CD14-positive monocyte (primary cell): ENCODE results near the gene PACSIN3. TPM values are rescaled to one million over a fixed set of nuclear protein-coding genes. Genes with fewer than 3 reads are reported as not detected.

Experiments used
- DNase-seq, 3 donors: peaks; one replicate each; pipeline ENCODE4 v3.0.0-alpha.2; 2011 to 2022
- H2AFZ ChIP-seq: 2 replicates; pipeline ENCODE4 v1.6.0; 2012; ENCODE audit warnings: mild to moderate bottlenecking, low read depth, low read length, inconsistent platforms; ENCODE audit not compliant: insufficient read depth, poor library complexity, severe bottlenecking
- H3K27ac ChIP-seq, 2 donors: 1 replicate in 1 of 2; 2 replicates in 1 of 2; pipeline ENCODE4 v1.5.1; 2012 to 2013; ENCODE audit warnings: low read length in 2 of 2, control low read depth in 1 of 2, inconsistent platforms in 1 of 2, low read depth in 1 of 2, mild to moderate bottlenecking in 1 of 2
- H3K27me3 ChIP-seq, 2 donors: one replicate each; pipeline versions ENCODE4 v1.6.0 to v1.6.1; 2011 to 2013; ENCODE audit warnings: low read length in 2 of 2; ENCODE audit not compliant: control insufficient read depth in 2 of 2, insufficient read depth in 2 of 2
- H3K36me3 ChIP-seq, 2 donors: replicated peaks in 1 of 2; 1 replicate in 1 of 2; 2 replicates in 1 of 2; pipeline versions ENCODE4 v1.5.1 to v1.6.1; 2012 to 2013; ENCODE audit warnings: low read length in 2 of 2, control low read depth in 1 of 2, inconsistent platforms in 1 of 2, mild to moderate bottlenecking in 1 of 2; ENCODE audit not compliant: insufficient read depth in 2 of 2, control insufficient read depth in 1 of 2
- H3K4me1 ChIP-seq, 2 donors: 1 replicate in 1 of 2; 2 replicates in 1 of 2; pipeline versions ENCODE4 v1.5.1 to v1.6.1; 2012 to 2013; ENCODE audit warnings: low read length in 2 of 2, control low read depth in 1 of 2, inconsistent platforms in 1 of 2, mild to moderate bottlenecking in 1 of 2, moderate library complexity in 1 of 2; ENCODE audit not compliant: insufficient read depth in 2 of 2, control insufficient read depth in 1 of 2
- H3K4me2 ChIP-seq: replicated peaks from 2 replicates; pipeline ENCODE3; 2012; ENCODE audit warnings: low read length, moderate library complexity, mild to moderate bottlenecking; ENCODE audit not compliant: poor library complexity, severe bottlenecking; ENCODE audit errors: extremely low read depth
- H3K4me3 ChIP-seq, 3 experiments: fragments of 200-600 bp in 1 of 3; sonication (generic) in 1 of 3; replicated peaks in 1 of 3; 1 replicate in 2 of 3; 2 replicates in 1 of 3; pipeline ENCODE4 v1.5.1; 2011 to 2013; ENCODE audit warnings: low read length in 3 of 3, mild to moderate bottlenecking in 3 of 3, control low read depth in 2 of 3, low read depth in 2 of 3, inconsistent platforms in 1 of 3, moderate library complexity in 1 of 3
- H3K79me2 ChIP-seq: 2 replicates; pipeline ENCODE4 v1.6.0; 2012; ENCODE audit warnings: mild to moderate bottlenecking, control low read depth, inconsistent platforms, low read length, moderate library complexity; ENCODE audit not compliant: insufficient read depth
- H3K9ac ChIP-seq: 2 replicates; pipeline ENCODE4 v1.6.0; 2017; ENCODE audit warnings: low read length, mild to moderate bottlenecking; ENCODE audit not compliant: insufficient read depth, poor library complexity, severe bottlenecking
- H3K9me3 ChIP-seq, 2 donors: replicated peaks in 1 of 2; 1 replicate in 1 of 2; 2 replicates in 1 of 2; pipeline versions ENCODE4 v1.5.1 to v1.6.1; 2012 to 2013; ENCODE audit warnings: low read length in 2 of 2, control low read depth in 1 of 2; ENCODE audit not compliant: control insufficient read depth in 1 of 2, insufficient read depth in 1 of 2
- H4K20me1 ChIP-seq: 2 replicates; pipeline ENCODE4 v1.6.0; 2012; ENCODE audit warnings: mild to moderate bottlenecking, low read length, control low read depth, moderate library complexity; ENCODE audit not compliant: insufficient read depth
- H3K27ac Mint-ChIP-seq, 7 donors: one replicate each; pipeline ENCODE4 v1.8.0; 2020; ENCODE audit warnings: mild to moderate bottlenecking in 7 of 7, mixed read lengths in 7 of 7, moderate library complexity in 6 of 7, inconsistent platforms in 2 of 7
- H3K27me3 Mint-ChIP-seq, 3 donors: one replicate each; pipeline ENCODE4 v1.8.0; 2021 to 2022; ENCODE audit warnings: low read depth in 3 of 3, mild to moderate bottlenecking in 3 of 3, mixed read lengths in 3 of 3, moderate library complexity in 3 of 3, inconsistent platforms in 1 of 3
- H3K36me3 Mint-ChIP-seq, 2 donors: one replicate each; pipeline ENCODE4 v1.8.0; 2020; ENCODE audit warnings: mixed read lengths in 2 of 2, inconsistent platforms in 1 of 2, mild to moderate bottlenecking in 1 of 2
- H3K4me1 Mint-ChIP-seq: one replicate; pipeline ENCODE4 v1.8.0; 2020; ENCODE audit warnings: mild to moderate bottlenecking, mixed read lengths
- H3K4me3 Mint-ChIP-seq, 2 donors: one replicate each; pipeline ENCODE4 v1.8.0; 2020; ENCODE audit warnings: mild to moderate bottlenecking in 2 of 2, mixed read lengths in 2 of 2, moderate library complexity in 1 of 2
- H3K9me3 Mint-ChIP-seq, 7 donors: one replicate each; pipeline ENCODE4 v1.8.0; 2020 to 2022; ENCODE audit warnings: mixed read lengths in 7 of 7, mild to moderate bottlenecking in 6 of 7, moderate library complexity in 6 of 7, inconsistent platforms in 2 of 7
- WGBS: methylation state at CpG from one replicate; pipeline ENCODE4 v1.1.5; 2013; ENCODE audit warnings: missing lambda C conversion rate; ENCODE audit not compliant: insufficient coverage; 5-methylcytosine and 5-hydroxymethylcytosine counted together
- intact Hi-C, 2 donors: fragments of 100-400 bp; cut with micrococcal nuclease; formaldehyde crosslinking; loops; one replicate each; pipeline versions ENCODE4 v1.15.0 to v1.15.1; 2023
- polyA plus RNA-seq, 3 donors: library from polyadenylated mRNA; depleted of rRNA in 1 of 3; unstranded in 2 of 3; stranded (reverse) in 1 of 3; fragments of 300-500 nt in 2 of 3; fragments of >200 nt in 1 of 3; fragmentation: Illumina TruSeq in 2 of 3; gene quantifications; 1 replicate in 2 of 3; 2 replicates in 1 of 3; pipeline ENCODE4 v1.2.3, GENCODE V29; 2012 to 2021
- TF ChIP-seq, protein P1 (sequence below): fragments of 200-600 bp; IDR thresholded peaks from one replicate; pipeline ENCODE4 v1.8.0; 2022; ENCODE audit warnings: antibody characterized with exemption, mild to moderate bottlenecking

PACSIN3 gene
- polyA plus RNA-seq, 3 donors = not detected

DNA sequence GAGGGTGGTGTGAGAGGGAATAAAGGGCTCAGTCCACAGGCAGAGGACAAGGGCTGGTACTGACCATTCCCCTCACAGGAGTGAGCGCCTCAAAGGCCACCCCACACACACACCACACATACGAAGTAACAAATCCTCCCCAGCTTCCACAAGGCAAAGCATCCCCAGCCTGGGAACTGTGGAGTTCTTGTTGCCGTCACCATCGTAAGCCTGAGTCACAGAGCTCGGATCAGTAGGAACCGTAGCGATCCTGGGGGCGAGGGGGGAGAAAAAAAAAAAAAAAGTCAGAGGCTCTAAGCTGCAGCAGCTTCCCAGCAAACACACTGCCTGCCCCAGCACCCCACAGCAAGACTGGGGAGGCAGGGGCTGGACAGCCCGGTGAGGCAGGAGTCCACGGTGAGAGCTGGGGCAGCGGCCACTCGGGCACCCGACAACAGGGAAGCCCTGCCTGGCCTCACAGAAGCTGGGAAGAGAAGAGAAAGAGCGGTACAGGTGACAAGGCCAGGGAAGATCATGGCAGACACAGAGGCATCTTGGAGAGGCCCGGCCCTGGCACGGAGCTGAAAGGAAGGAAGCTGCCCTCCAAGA, 20.9 kb downstream of the PACSIN3 start:
- TF ChIP-seq, protein P1, sequence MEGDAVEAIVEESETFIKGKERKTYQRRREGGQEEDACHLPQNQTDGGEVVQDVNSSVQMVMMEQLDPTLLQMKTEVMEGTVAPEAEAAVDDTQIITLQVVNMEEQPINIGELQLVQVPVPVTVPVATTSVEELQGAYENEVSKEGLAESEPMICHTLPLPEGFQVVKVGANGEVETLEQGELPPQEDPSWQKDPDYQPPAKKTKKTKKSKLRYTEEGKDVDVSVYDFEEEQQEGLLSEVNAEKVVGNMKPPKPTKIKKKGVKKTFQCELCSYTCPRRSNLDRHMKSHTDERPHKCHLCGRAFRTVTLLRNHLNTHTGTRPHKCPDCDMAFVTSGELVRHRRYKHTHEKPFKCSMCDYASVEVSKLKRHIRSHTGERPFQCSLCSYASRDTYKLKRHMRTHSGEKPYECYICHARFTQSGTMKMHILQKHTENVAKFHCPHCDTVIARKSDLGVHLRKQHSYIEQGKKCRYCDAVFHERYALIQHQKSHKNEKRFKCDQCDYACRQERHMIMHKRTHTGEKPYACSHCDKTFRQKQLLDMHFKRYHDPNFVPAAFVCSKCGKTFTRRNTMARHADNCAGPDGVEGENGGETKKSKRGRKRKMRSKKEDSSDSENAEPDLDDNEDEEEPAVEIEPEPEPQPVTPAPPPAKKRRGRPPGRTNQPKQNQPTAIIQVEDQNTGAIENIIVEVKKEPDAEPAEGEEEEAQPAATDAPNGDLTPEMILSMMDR = no peak
- Histone ChIP-seq H3K4me2 (no peak overlapping the region), H4K20me1 (peaks cover 93% of the 10 kb centered on the region), H2AFZ (no peak overlapping the region), H3K36me3 (peaks cover 61 to 85% of the 10 kb centered on the region in 2 donors), H3K9ac (no peak overlapping the region), H3K79me2 (peaks cover 31% of the 10 kb centered on the region), H3K27ac (no peak overlapping the region), H3K9me3 (no peaks in the 10 kb centered on the region), H3K27me3 (no peaks in the 10 kb centered on the region), H3K4me3 (no peak overlapping the region), H3K4me1 (no peaks in the 10 kb centered on the region)
- H3K27ac Mint-ChIP-seq = peak overlapping the region in 1 of 7 donors; percentile 46
- H3K36me3 Mint-ChIP-seq = peaks cover 57 to 83% of the 10 kb centered on the region in 2 donors
- H3K4me3 Mint-ChIP-seq = no peak overlapping the region
- 98% methylated on average over 7 of the region's 16 CpGs for WGBS
- no peaks in the 10 kb centered on the region for H3K27me3 Mint-ChIP-seq
- no peaks in the 10 kb centered on the region for H3K9me3 Mint-ChIP-seq
- intact Hi-C loops = no loop called here
- H3K4me1 Mint-ChIP-seq = no peaks in the 10 kb centered on the region
- no peak for DNase-seq

DNA sequence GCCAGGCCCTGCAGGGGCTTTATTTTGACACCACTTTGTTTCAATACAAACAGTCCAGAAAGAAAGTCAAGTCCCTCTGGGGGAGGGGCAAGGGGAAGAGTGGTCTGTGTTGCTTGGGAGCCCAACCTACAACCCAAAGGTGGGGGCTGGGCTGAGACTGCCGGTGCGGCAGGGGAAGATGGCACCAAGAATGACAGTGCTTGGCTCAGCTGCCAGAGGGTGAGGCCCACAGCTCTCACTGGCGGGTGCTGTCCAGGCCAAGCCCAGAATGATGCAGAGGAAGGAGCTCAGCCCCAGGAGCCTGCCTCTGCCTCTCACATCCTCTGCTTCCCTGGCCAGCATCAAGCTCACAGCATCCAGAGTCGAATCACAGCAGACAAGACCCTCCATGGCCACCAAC, 21.9 kb downstream of the PACSIN3 start:
- no peak overlapping the region for H3K27ac Mint-ChIP-seq
- H3K4me1 Mint-ChIP-seq = no peaks in the 10 kb centered on the region
- H3K79me2 ChIP-seq = peaks cover 20% of the 10 kb centered on the region
- H3K9me3 Mint-ChIP-seq = no peaks in the 10 kb centered on the region
- H3K4me2 ChIP-seq = no peak overlapping the region
- H3K4me1 ChIP-seq = no peaks in the 10 kb centered on the region
- H3K27me3 ChIP-seq = no peaks in the 10 kb centered on the region
- peaks cover 84% of the 10 kb centered on the region for H4K20me1 ChIP-seq
- H2AFZ ChIP-seq = no peak overlapping the region
- no peak overlapping the region for H3K27ac ChIP-seq
- TF ChIP-seq, protein P1 = no peak
- no peak for DNase-seq
- no peak overlapping the region for H3K4me3 ChIP-seq
- H3K27me3 Mint-ChIP-seq = no peaks in the 10 kb centered on the region
- no peak overlapping the region for H3K4me3 Mint-ChIP-seq
- 88% methylated on average over 3 of the region's 4 CpGs for WGBS
- no peaks in the 10 kb centered on the region for H3K9me3 ChIP-seq
- peaks cover 53 to 76% of the 10 kb centered on the region in 2 donors for H3K36me3 ChIP-seq
- no peak overlapping the region for H3K9ac ChIP-seq
- intact Hi-C loops = no loop called here
- peaks cover 55 to 76% of the 10 kb centered on the region in 2 donors for H3K36me3 Mint-ChIP-seq
